A549 (cell line): ENCODE measurements around the gene C1orf94. TPM values are rescaled to one million over a fixed set of nuclear protein-coding genes. Genes with fewer than 3 reads are reported as not detected.

Experiments used
- ATAC-seq, 2 experiments: fragments of 200-7000 bp in 1 of 2; fragments of >200 bp in 1 of 2; cut with Nextera tagmentation in 1 of 2; cut with Tn5 transposase in 1 of 2; 3 replicates each; pipeline versions ENCODE4 v1.8.0 to v1.9.1; 2018 to 2020; ENCODE audit warnings: mild to moderate bottlenecking in 1 of 2, moderate library complexity in 1 of 2
- CTCF ChIA-PET: fragments of 300-600 bp; sonication (Branson Sonifier 250); formaldehyde crosslinking; extraction: SDS; loops from one replicate; lab custom pipeline; 2021; ENCODE audit warnings: antibody characterized with exemption, inconsistent platforms; lab: Yijun Ruan, JAX
- POLR2A ChIA-PET: fragments of 350-600 bp; formaldehyde crosslinking; extraction: SDS; loops from one replicate; lab custom pipeline; 2021; ENCODE audit warnings: antibody characterized with exemption, inconsistent platforms; lab: Yijun Ruan, JAX
- DNase-seq, 2 experiments: peaks; one replicate each; pipeline versions ENCODE4 v3.0.0 to v3.0.0-alpha.2; 2011 to 2016; ENCODE audit warnings: low read depth in 1 of 2, low spot score in 1 of 2
- FAIRE-seq: peaks from 2 replicates; lab custom pipeline; 2011; peaks lifted over from hg19 to GRCh38; lab: Jason Lieb, UNC
- H3K27ac ChIP-seq, 2 experiments: fragments of >200 bp; sonication (Bioruptor Twin); formaldehyde crosslinking; 3 replicates each; pipeline ENCODE4 v1.5.1; 2016 to 2017
- H3K4me1 ChIP-seq: fragments of >200 bp; sonication (Bioruptor Twin); formaldehyde crosslinking; 3 replicates; pipeline ENCODE4 v1.6.1; 2016
- H3K4me2 ChIP-seq: fragments of >200 bp; sonication (Bioruptor Twin); formaldehyde crosslinking; 3 replicates; pipeline ENCODE4 v1.6.1; 2016
- H3K4me3 ChIP-seq: fragments of >200 bp; sonication (Bioruptor Twin); formaldehyde crosslinking; 3 replicates; pipeline ENCODE4 v1.5.1; 2016
- H3K9me3 ChIP-seq: fragments of >200 bp; sonication (Bioruptor Twin); formaldehyde crosslinking; 3 replicates; pipeline ENCODE4 v1.6.1; 2016
- ATOH8 ChIP-seq: fragments of 250-450 bp; sonication (Bioruptor Pico); IDR thresholded peaks from 2 replicates; pipeline ENCODE4 v1.5.0; 2020; ENCODE audit warnings: low read depth, mild to moderate bottlenecking, moderate library complexity
- CBX8 ChIP-seq: fragments of 200-600 bp; sonication (generic); IDR thresholded peaks from 2 replicates; pipeline ENCODE4 v1.6.1; 2016
- CHD2 ChIP-seq: fragments of 150-350 bp; IDR thresholded peaks from 2 replicates; pipeline ENCODE4 v1.6.1; 2014; ENCODE audit warnings: low read length; ENCODE audit not compliant: partially characterized antibody
- CHD4 ChIP-seq: fragments of 200-600 bp; sonication (generic); IDR thresholded peaks from 2 replicates; pipeline ENCODE4 v1.6.1; 2016; ENCODE audit warnings: antibody characterized with exemption, mild to moderate bottlenecking, borderline replicate concordance
- EHF ChIP-seq: fragments of 250-450 bp; sonication (Bioruptor Pico); IDR thresholded peaks from 2 replicates; pipeline ENCODE4 v1.5.0; 2020; ENCODE audit warnings: mild to moderate bottlenecking
- EHMT2 ChIP-seq: fragments of 200-600 bp; sonication (generic); IDR thresholded peaks from 2 replicates; pipeline ENCODE4 v1.6.1; 2016; ENCODE audit warnings: antibody characterized with exemption, low read depth, mild to moderate bottlenecking, moderate library complexity
- ESRRA ChIP-seq: fragments of 150-350 bp; IDR thresholded peaks from 2 replicates; pipeline ENCODE4 v1.6.1; 2014; ENCODE audit warnings: mild to moderate bottlenecking, low read length, borderline replicate concordance
- HDAC2 ChIP-seq: fragments of 200-600 bp; sonication (generic); IDR thresholded peaks from 2 replicates; pipeline ENCODE4 v1.6.1; 2016
- HES2 ChIP-seq: fragments of >200 bp; sonication (Bioruptor Twin); formaldehyde crosslinking; IDR thresholded peaks from 2 replicates; pipeline ENCODE4 v1.6.1; 2016
- HMGXB4 ChIP-seq: fragments of 250-450 bp; sonication (Bioruptor Pico); IDR thresholded peaks from 2 replicates; pipeline ENCODE4 v1.5.0; 2021; ENCODE audit warnings: mild to moderate bottlenecking, moderate library complexity, borderline replicate concordance
- HOXA7 ChIP-seq: fragments of 250-450 bp; sonication (Bioruptor Pico); IDR thresholded peaks from 2 replicates; pipeline ENCODE4 v1.5.0; 2020; ENCODE audit warnings: mild to moderate bottlenecking, moderate library complexity
- HOXB13 ChIP-seq: fragments of 250-450 bp; sonication (Bioruptor Pico); IDR thresholded peaks from 2 replicates; pipeline ENCODE4 v1.5.0; 2020; ENCODE audit warnings: low read depth, mild to moderate bottlenecking, moderate library complexity
- HOXB5 ChIP-seq: fragments of 250-450 bp; sonication (Bioruptor Pico); IDR thresholded peaks from 2 replicates; pipeline ENCODE4 v1.5.0; 2020; ENCODE audit warnings: mild to moderate bottlenecking, moderate library complexity
- JUN ChIP-seq, 2 experiments: fragments of >200 bp; sonication (Bioruptor Twin); formaldehyde crosslinking; IDR thresholded peaks; 2 replicates in 1 of 2; 3 replicates in 1 of 2; pipeline ENCODE4 v1.6.1; 2016 to 2017
- MAX ChIP-seq: IDR thresholded peaks from 2 replicates; pipeline ENCODE4 v1.6.1; 2012
- MYC ChIP-seq: IDR thresholded peaks from 2 replicates; pipeline ENCODE4 v1.6.1; 2012; ENCODE audit warnings: mild to moderate bottlenecking, inconsistent platforms, low read length, improper control_type of control experiment, borderline replicate concordance
- NR3C1 ChIP-seq: fragments of >200 bp; sonication (Bioruptor Twin); formaldehyde crosslinking; IDR thresholded peaks from 3 replicates; pipeline ENCODE4 v1.6.1; 2017
- PBX3 ChIP-seq: IDR thresholded peaks from 2 replicates; pipeline ENCODE4 v1.6.1; 2012
- PHF8 ChIP-seq: fragments of 200-600 bp; sonication (generic); IDR thresholded peaks from 2 replicates; pipeline ENCODE4 v1.6.1; 2016; ENCODE audit warnings: low read depth, mild to moderate bottlenecking, antibody characterized with exemption, moderate library complexity, borderline replicate concordance
- POLR2AphosphoS2 ChIP-seq: conservative IDR thresholded peaks from 2 replicates; pipeline ENCODE4 v1.6.1; 2012; ENCODE audit warnings: low read length, improper control_type of control experiment, inconsistent platforms
- RARB ChIP-seq: fragments of 250-450 bp; sonication (Bioruptor Pico); IDR thresholded peaks from 2 replicates; pipeline ENCODE4 v1.8.0; 2021; ENCODE audit warnings: mild to moderate bottlenecking, moderate library complexity
- RCOR1 ChIP-seq: fragments of 150-350 bp; IDR thresholded peaks from 2 replicates; pipeline ENCODE4 v1.6.1; 2014; ENCODE audit warnings: antibody characterized with exemption, low read length, low read depth
- RFX5 ChIP-seq: fragments of 450-650 bp; IDR thresholded peaks from 2 replicates; pipeline ENCODE4 v1.7.1; 2014; ENCODE audit warnings: antibody characterized with exemption, mild to moderate bottlenecking, moderate library complexity
- SMC3 ChIP-seq: fragments of >200 bp; sonication (Bioruptor Twin); formaldehyde crosslinking; IDR thresholded peaks from 3 replicates; pipeline ENCODE4 v1.6.1; 2018; ENCODE audit warnings: inconsistent platforms
- SREBF2 ChIP-seq: fragments of 450-650 bp; IDR thresholded peaks from 2 replicates; pipeline ENCODE4 v1.6.1; 2014; ENCODE audit warnings: mild to moderate bottlenecking, moderate library complexity
- TFCP2L1 ChIP-seq: fragments of 250-450 bp; sonication (Bioruptor Pico); IDR thresholded peaks from 2 replicates; pipeline ENCODE4 v1.5.0; 2021; ENCODE audit warnings: mild to moderate bottlenecking
- USF2 ChIP-seq: fragments of 450-650 bp; IDR thresholded peaks from 2 replicates; pipeline ENCODE4 v1.6.1; 2014; ENCODE audit warnings: antibody characterized with exemption
- ZNF302 ChIP-seq: fragments of 250-450 bp; sonication (Bioruptor Pico); IDR thresholded peaks from 2 replicates; pipeline ENCODE4 v1.9.0; 2021; ENCODE audit warnings: inconsistent platforms, mild to moderate bottlenecking, moderate library complexity
- WGBS: methylation state at CpG from one replicate; pipeline ENCODE4 v1.1.6; 2017; ENCODE audit errors: missing lambda C conversion rate; 5-methylcytosine and 5-hydroxymethylcytosine counted together
- polyA plus RNA-seq, 4 experiments: library from polyadenylated mRNA; depleted of rRNA in 3 of 4; stranded (reverse); fragments of >200 nt; fragmentation: RNase III in 1 of 4; extraction: RNeasy Plus Mini Kit Qiagen cat#74134 plus additional on column Dnase treatment in 1 of 4; gene quantifications; 2 replicates in 3 of 4; 3 replicates in 1 of 4; pipeline ENCODE4 v1.2.3, GENCODE V29; 2011 to 2017

Gene C1orf94
- polyA plus RNA-seq, 2 of the 4 experiments (the other 2 are of a cell fraction), result not detected

- TF ChIP-seq HOXB13 (CRISPR knock-in tag), result no peak
- no peak for TF ChIP-seq NR3C1
- TF ChIP-seq PBX3, result no peak
- no peak for TF ChIP-seq ESRRA
Observed at GRCh38 chr1:34235594-34235993, 58.9 kb downstream of the C1orf94 start (continued).

- H3K4me1 ChIP-seq, result no peaks in the 10 kb centered on the region
- no peak overlapping the region for H3K4me2 ChIP-seq
- no peak overlapping the region for H3K4me3 ChIP-seq
- no peak for DNase-seq
- FAIRE-seq, result no peak
- H3K27ac ChIP-seq, result no peak overlapping the region
- WGBS, result 6% methylated on average over 6 of the region's 6 CpGs
- ChIA-PET POLR2A (no interaction called here), CTCF (no interaction called here)
- no peak for ATAC-seq
- H3K9me3 ChIP-seq, result no peaks in the 10 kb centered on the region
- TF ChIP-seq NR3C1 (no peak), SREBF2 (no peak), HDAC2 (no peak), ZNF302 (no peak), EHMT2 (no peak), RARB (no peak), TFCP2L1 (no peak), CHD4 (no peak), USF2 (no peak), SMC3 (no peak), HES2 (no peak), POLR2AphosphoS2 (no peak), CBX8 (no peak)
- TF ChIP-seq, all 56 proteins: peak for 0
Observed at GRCh38 chr1:34236089-34236488, 59.4 kb downstream of the C1orf94 start.

- FAIRE-seq, result no peak
- no peak overlapping the region for H3K27ac ChIP-seq
- POLR2A ChIA-PET, result no interaction called here
Observed at GRCh38 chr1:34237151-34237815, 60.6 kb downstream of the C1orf94 start.

More at GRCh38 chr1:34237151-34237815, 60.6 kb downstream of the C1orf94 start:
- WGBS, result 8% methylated on average over 8 of the region's 8 CpGs
- no peak for ATAC-seq
- no peak for DNase-seq
- CTCF ChIA-PET, result no interaction called here
- no peak overlapping the region for H3K4me2 ChIP-seq
- no peak overlapping the region for H3K4me3 ChIP-seq
- H3K9me3 ChIP-seq, result no peaks in the 10 kb centered on the region
- TF ChIP-seq USF2 (no peak), JUN (IDR thresholded peaks at IDR 0.05) (no peak), PHF8 (no peak), EHF (CRISPR knock-in tag) (no peak), HOXB5 (CRISPR knock-in tag) (no peak), MYC (no peak), MAX (no peak), EHMT2 (no peak), ATOH8 (CRISPR knock-in tag) (no peak), CHD2 (no peak), RCOR1 (no peak), RFX5 (no peak), PBX3 (no peak), HMGXB4 (CRISPR knock-in tag) (no peak), HOXA7 (CRISPR knock-in tag) (no peak), HDAC2 (no peak), HOXB13 (CRISPR knock-in tag) (no peak)
- no peaks in the 10 kb centered on the region for H3K4me1 ChIP-seq
